GM12878 (cell line): Measurements from ENCODE around the gene SUCO. TPM values are rescaled to one million over a fixed set of nuclear protein-coding genes. Genes with fewer than 3 reads are reported as not detected.

Experiments
- ATAC-seq: fragments of 200-7000 bp; cut with Tn5 transposase; 3 replicates; pipeline ENCODE4 v1.9.1; 2020; ENCODE audit warnings: mild to moderate bottlenecking, moderate library complexity
- BruUV-seq: library from RNA; stranded (reverse); fragments of 400-500 nt; replicated peaks from 2 replicates; lab custom pipeline; 2021; lab: Mats Ljungman, UMichigan
- CTCF ChIA-PET: fragments of 300-600 bp; sonication (Branson Sonifier 250); formaldehyde crosslinking; extraction: SDS; loops from one replicate; lab custom pipeline; 2021; ENCODE audit warnings: inconsistent platforms; lab: Yijun Ruan, JAX
- POLR2A ChIA-PET: fragments of 350-600 bp; formaldehyde crosslinking; extraction: SDS; loops from one replicate; lab custom pipeline; 2021; ENCODE audit warnings: inconsistent platforms; lab: Charles Lee
- RAD21 ChIA-PET: fragments of 300-600 bp; sonication (Branson Sonifier 250); formaldehyde crosslinking; loops from one replicate; lab custom pipeline; 2023; ENCODE audit warnings: antibody characterized with exemption; ENCODE audit not compliant: unreplicated experiment; lab: Charles Lee
- SMC1A ChIA-PET: fragments of 300-600 bp; sonication (Branson Sonifier 250); formaldehyde crosslinking; loops from one replicate; lab custom pipeline; 2023; ENCODE audit not compliant: unreplicated experiment, uncharacterized antibody; lab: Charles Lee
- DNase-seq: peaks from one replicate; pipeline ENCODE4 v3.0.0-alpha.2; 2011; ENCODE audit warnings: low read depth, low spot score
- FAIRE-seq: peaks from 3 replicates; lab custom pipeline; 2011; peaks lifted over from hg19 to GRCh38; lab: Jason Lieb, UNC
- H2AFZ ChIP-seq: 2 replicates; pipeline ENCODE4 v1.6.0; 2011; ENCODE audit warnings: low read depth, low read length, control low read depth; ENCODE audit not compliant: control insufficient read depth
- H3K27ac ChIP-seq: 2 replicates; pipeline ENCODE4 v1.5.1; 2011; ENCODE audit warnings: control low read depth; ENCODE audit not compliant: control insufficient read depth, insufficient read depth
- H3K27me3 ChIP-seq, 2 experiments: replicated peaks in 1 of 2; 2 replicates each; pipeline versions ENCODE4 v1.6.0 to v1.6.1; 2011; ENCODE audit warnings: low read length in 1 of 2; ENCODE audit not compliant: control insufficient read depth in 2 of 2, insufficient read depth in 2 of 2
- H3K36me3 ChIP-seq, 2 experiments: 2 replicates each; pipeline ENCODE4 v1.5.1; 2011; ENCODE audit warnings: low read length in 1 of 2; ENCODE audit not compliant: control insufficient read depth in 2 of 2, insufficient read depth in 2 of 2
- H3K4me1 ChIP-seq: 2 replicates; pipeline ENCODE4 v1.6.1; 2011; ENCODE audit warnings: mild to moderate bottlenecking, low read length, moderate library complexity, mixed read lengths; ENCODE audit not compliant: control insufficient read depth, insufficient read depth
- H3K4me2 ChIP-seq: 2 replicates; pipeline ENCODE4 v1.6.0; 2011; ENCODE audit warnings: control low read depth; ENCODE audit not compliant: control insufficient read depth, insufficient read depth
- H3K4me3 ChIP-seq: fragments of 200-600 bp; sonication (generic); 2 replicates; pipeline ENCODE4 v1.5.1; 2016
- H3K79me2 ChIP-seq: 2 replicates; pipeline ENCODE4 v1.6.0; 2011; ENCODE audit warnings: low read length; ENCODE audit not compliant: control insufficient read depth, insufficient read depth
- H3K9ac ChIP-seq: 2 replicates; pipeline ENCODE4 v1.8.0; 2011; ENCODE audit warnings: low read length, control low read depth, mixed read lengths; ENCODE audit not compliant: control insufficient read depth, insufficient read depth
- H3K9me3 ChIP-seq: replicated peaks from 3 replicates; pipeline ENCODE4 v1.5.1; 2011; ENCODE audit warnings: mild to moderate bottlenecking, low read length; ENCODE audit not compliant: control insufficient read depth, insufficient read depth
- H4K20me1 ChIP-seq: 2 replicates; pipeline ENCODE4 v1.6.0; 2011; ENCODE audit not compliant: control insufficient read depth, insufficient read depth
- HDAC6 ChIP-seq: fragments of 200-600 bp; sonication (generic); IDR thresholded peaks from one replicate; pipeline ENCODE4 v1.8.0; 2017; ENCODE audit warnings: antibody characterized with exemption; ENCODE audit not compliant: unreplicated experiment
- KLF5 ChIP-seq: fragments of 450-650 bp; IDR thresholded peaks from 2 replicates; pipeline ENCODE4 v1.6.1; 2014; ENCODE audit warnings: mild to moderate bottlenecking; ENCODE audit not compliant: partially characterized antibody
- MTA2 ChIP-seq: fragments of 450-650 bp; IDR thresholded peaks from 2 replicates; pipeline ENCODE4 v1.6.1; 2016; ENCODE audit warnings: low read depth, mild to moderate bottlenecking, moderate library complexity
- SMARCA5 ChIP-seq: fragments of 450-650 bp; IDR thresholded peaks from 2 replicates; pipeline ENCODE4 v1.6.1; 2017; ENCODE audit warnings: mild to moderate bottlenecking
- WGBS: methylation state at CpG from one replicate; pipeline ENCODE4 v1.1.6; 2016; ENCODE audit warnings: low lambda C conversion rate; ENCODE audit not compliant: insufficient replicate concordance, insufficient coverage; ENCODE audit errors: missing lambda C conversion rate; 5-methylcytosine and 5-hydroxymethylcytosine counted together
- in situ Hi-C: fragments of 300-500 bp; cut with MboI; formaldehyde crosslinking; loops from 9 replicates; pipeline ENCODE4 v1.14.3; 2018; ENCODE audit warnings: mixed read lengths
- intact Hi-C: fragments of 100-400 bp; cut with micrococcal nuclease; formaldehyde crosslinking; loops from one replicate; pipeline ENCODE4 v1.14.2; 2022; ENCODE audit not compliant: unreplicated experiment
- polyA plus RNA-seq, 11 experiments: library from polyadenylated mRNA; depleted of rRNA in 4 of 11; unstranded in 6 of 11; stranded (reverse) in 5 of 11; fragments of >200 nt; fragmentation: Nextera tagmentation in 4 of 11; fragmentation: Illumina TruSeq in 1 of 11; extraction: Ambion mirVana in 4 of 11; extraction: Trizol in 1 of 11; gene quantifications; 1 replicate in 1 of 11; 2 replicates in 10 of 11; pipeline versions ENCODE4 v1.2.1 to v1.2.3, GENCODE V29; 2011 to 2016; ENCODE audit warnings: inconsistent platforms in 2 of 11, missing spikeins in 2 of 11, low read depth in 1 of 11
- total RNA-seq, 4 experiments: library from RNA; depleted of rRNA in 3 of 4; stranded (reverse); fragments of >200 nt in 3 of 4; fragmentation: Illumina TruSeq in 1 of 4; extraction: Trizol in 1 of 4; gene quantifications; 2 replicates each; pipeline versions ENCODE4 v1.2.1 to v1.2.3, GENCODE V29; 2013 to 2021
- TF ChIP-seq, protein P1 (sequence below): IDR thresholded peaks from 2 replicates; pipeline ENCODE4 v1.6.1; 2011; ENCODE audit warnings: low read depth, low read length, improper control_type of control experiment, borderline replicate concordance

SUCO gene
- total and polyA plus RNA-seq, 10 of the 15 experiments (the other 5 are each of a cell fraction or from before 2014, with no cell fraction given) = 1.7 to 15.3 (median 8.4) TPM

DNA sequence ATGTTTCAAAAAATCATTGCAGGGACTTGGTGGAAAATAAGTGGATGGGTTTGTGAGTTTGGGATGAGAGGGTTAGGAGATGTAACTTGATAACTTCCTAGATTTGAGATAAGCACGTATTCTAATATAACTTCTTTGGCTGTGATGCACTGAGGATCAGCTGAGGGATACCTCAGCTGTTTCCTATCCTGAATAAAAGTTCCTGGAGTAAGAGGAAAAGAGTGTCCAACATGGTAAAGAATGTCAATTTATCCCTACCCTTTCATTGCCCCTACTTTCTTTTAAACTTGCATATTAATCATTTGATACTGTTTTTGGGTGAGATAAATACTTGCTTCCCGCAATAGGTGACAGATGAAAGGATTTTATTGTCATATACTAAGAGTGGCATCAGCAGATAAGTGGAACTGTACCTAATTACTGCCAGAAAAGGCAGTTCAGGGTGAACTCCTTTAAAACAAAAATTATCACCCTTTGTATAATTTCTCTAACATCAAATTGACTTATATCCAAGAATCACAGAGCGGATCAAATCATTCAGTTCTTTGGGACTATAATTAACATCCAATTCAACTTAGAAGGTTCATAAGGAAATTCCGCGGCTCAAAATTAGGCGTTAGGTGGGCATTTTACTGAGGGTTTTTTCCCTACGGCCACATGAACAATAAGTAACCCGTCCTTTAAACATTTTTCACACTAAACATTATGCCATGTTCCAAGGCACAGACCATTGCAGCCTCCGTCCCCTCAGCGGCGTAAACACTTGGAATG is 1.4 kb upstream of the SUCO start:
- intact Hi-C loops = loop anchor here (5.0 kb wide), 1 partner anchor 1044 kb away; the partner anchor contains the start of gene PRRC2C
- Histone ChIP-seq H3K9ac (peak overlapping the region; percentile 74), H3K27ac (peak overlapping the region; percentile 95), H2AFZ (peak overlapping the region; percentile 100), H3K9me3 (no peaks in the 10 kb centered on the region), H3K4me3 (peak overlapping the region; percentile 85), H3K4me1 (peaks cover 5% of the 10 kb centered on the region; the same call in 1 of the 2 replicates), H3K36me3 (no peaks in the 10 kb centered on the region), H3K79me2 (peaks cover 35% of the 10 kb centered on the region), H3K4me2 (peak overlapping the region; percentile 79), H4K20me1 (no peaks in the 10 kb centered on the region), H3K27me3 (no peaks in the 10 kb centered on the region)
- ChIA-PET RAD21 (interaction anchor here (1.1 to 1.5 kb wide), 4 partner anchors 13 to 529 kb away, joined by 3 to 8 read pairs (median 3); no protein-coding TSS in a partner anchor), CTCF (interaction anchor here (0.7 to 1.5 kb wide), 5 partner anchors 13 to 895 kb away, joined by 3 to 4 read pairs (median 3); no protein-coding TSS in a partner anchor), POLR2A (interaction anchor here (0.7 to 1.5 kb wide), 10 partner anchors 13 to 1336 kb away, joined by 3 to 6 read pairs (median 3); partner anchors contain the start of genes GAS5, VAMP4 and ZBTB37), SMC1A (interaction anchor here (0.6 to 1.5 kb wide), 8 partner anchors 11 to 441 kb away, joined by 3 to 8 read pairs (median 3); no protein-coding TSS in a partner anchor)
- TF ChIP-seq SMARCA5 = no peak
- TF ChIP-seq KLF5 = no peak
- TF ChIP-seq, protein P1, sequence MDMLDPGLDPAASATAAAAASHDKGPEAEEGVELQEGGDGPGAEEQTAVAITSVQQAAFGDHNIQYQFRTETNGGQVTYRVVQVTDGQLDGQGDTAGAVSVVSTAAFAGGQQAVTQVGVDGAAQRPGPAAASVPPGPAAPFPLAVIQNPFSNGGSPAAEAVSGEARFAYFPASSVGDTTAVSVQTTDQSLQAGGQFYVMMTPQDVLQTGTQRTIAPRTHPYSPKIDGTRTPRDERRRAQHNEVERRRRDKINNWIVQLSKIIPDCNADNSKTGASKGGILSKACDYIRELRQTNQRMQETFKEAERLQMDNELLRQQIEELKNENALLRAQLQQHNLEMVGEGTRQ = no peak
- TF ChIP-seq HDAC6 = no peak
- TF ChIP-seq MTA2 = no peak
- WGBS = 5% methylated on average over 11 of the region's 11 CpGs
- BruUV-seq = TSS peak; percentile 98
- no peak for DNase-seq
- no peak for ATAC-seq
- FAIRE-seq = no peak
- in situ Hi-C loops = no loop called here
